Frontal cortex (tissue), 4 donors: ENCODE measurements around the gene PIM1. TPM values are rescaled to one million over a fixed set of nuclear protein-coding genes. Genes with fewer than 3 reads are reported as not detected.
A peak's percentile ranks its signal among the peaks of the same experiment; 100 is the strongest.
"Not testable (repeated sequence)": the region's sequence is repeated elsewhere in the genome, so short reads cannot be mapped to it uniquely, and the experiment has no call there.

Experiments
- DNase-seq, 2 donors: peaks; one replicate each; pipeline ENCODE4 v3.0.0; 2012; ENCODE audit warnings: low spot score in 2 of 2
- FAIRE-seq: peaks from 2 replicates; lab custom pipeline; 2012; peaks lifted over from hg19 to GRCh38; lab: Jason Lieb, UNC
- total RNA-seq: library from RNA; depleted of rRNA; stranded (reverse); fragments of >200 nt; gene quantifications from one replicate; pipeline ENCODE4 v1.2.3, GENCODE V29; 2014
- donor health status: control.
- donor health status: control.
- donor health status: control.

PIM1 gene
- total RNA-seq, 1 donor from 2014 or later: 20.4 TPM

GRCh38 chr6:37182736-37183590, 13.0 kb downstream of the PIM1 start:
- DNase-seq (no peak), FAIRE-seq (no peak)

- FAIRE-seq, DNase-seq: not testable (repeated sequence)
Observed at GRCh38 chr6:37185949-37186720, 16.2 kb downstream of the PIM1 start.

GRCh38 chr6:37187321-37188022, 17.5 kb downstream of the PIM1 start:
- FAIRE-seq: no peak
- no peak for DNase-seq

GRCh38 chr6:37188962-37189510, 19.1 kb downstream of the PIM1 start:
- no peak for FAIRE-seq
- DNase-seq: no peak

GRCh38 chr6:37190159-37190535, 20.2 kb downstream of the PIM1 start:
- DNase-seq: no peak
- FAIRE-seq: no peak

GRCh38 chr6:37192666-37193065, 22.7 kb downstream of the PIM1 start:
- no peak for FAIRE-seq
- no peak for DNase-seq

- FAIRE-seq, DNase-seq: not testable (repeated sequence)
Observed at GRCh38 chr6:37194886-37195285, 24.9 kb downstream of the PIM1 start.

- FAIRE-seq: not testable (repeated sequence)
Observed at GRCh38 chr6:37196451-37196850, 26.5 kb downstream of the PIM1 start.

GRCh38 chr6:37200085-37200484, 30.1 kb downstream of the PIM1 start:
- DNase-seq (no peak), FAIRE-seq (no peak)

More at GRCh38 chr6:37196451-37196850, 26.5 kb downstream of the PIM1 start:
- DNase-seq: not testable (repeated sequence)

GRCh38 chr6:37201726-37202125, 31.8 kb downstream of the PIM1 start:
- FAIRE-seq (no peak), DNase-seq (no peak)

- DNase-seq (no peak), FAIRE-seq (no peak)
Observed at GRCh38 chr6:37202788-37203491, 33.0 kb downstream of the PIM1 start.

GRCh38 chr6:37204014-37204751, 34.2 kb downstream of the PIM1 start:
- DNase-seq (no peak), FAIRE-seq (no peak)

GRCh38 chr6:37205175-37205996, 35.4 kb downstream of the PIM1 start:
- FAIRE-seq: no peak
- DNase-seq: no peak

- FAIRE-seq: no peak
Observed at GRCh38 chr6:37205997-37206340, 36.0 kb downstream of the PIM1 start.

GRCh38 chr6:37206622-37207021, 36.7 kb downstream of the PIM1 start:
- FAIRE-seq: no peak

More at GRCh38 chr6:37205997-37206340, 36.0 kb downstream of the PIM1 start:
- no peak for DNase-seq

GRCh38 chr6:37207903-37208456, 38.0 kb downstream of the PIM1 start:
- no peak for FAIRE-seq
- peak in 1 of 2 donors; percentile 34 for DNase-seq

More at GRCh38 chr6:37206622-37207021, 36.7 kb downstream of the PIM1 start:
- DNase-seq: no peak

GRCh38 chr6:37208793-37209192, 38.8 kb downstream of the PIM1 start:
- FAIRE-seq (no peak), DNase-seq (no peak)
